Measurements from ENCODE around the gene ZNF780A.
A peak's percentile ranks its signal among the peaks of the same experiment; 100 is the strongest.

The ZNF780A gene

DNA sequence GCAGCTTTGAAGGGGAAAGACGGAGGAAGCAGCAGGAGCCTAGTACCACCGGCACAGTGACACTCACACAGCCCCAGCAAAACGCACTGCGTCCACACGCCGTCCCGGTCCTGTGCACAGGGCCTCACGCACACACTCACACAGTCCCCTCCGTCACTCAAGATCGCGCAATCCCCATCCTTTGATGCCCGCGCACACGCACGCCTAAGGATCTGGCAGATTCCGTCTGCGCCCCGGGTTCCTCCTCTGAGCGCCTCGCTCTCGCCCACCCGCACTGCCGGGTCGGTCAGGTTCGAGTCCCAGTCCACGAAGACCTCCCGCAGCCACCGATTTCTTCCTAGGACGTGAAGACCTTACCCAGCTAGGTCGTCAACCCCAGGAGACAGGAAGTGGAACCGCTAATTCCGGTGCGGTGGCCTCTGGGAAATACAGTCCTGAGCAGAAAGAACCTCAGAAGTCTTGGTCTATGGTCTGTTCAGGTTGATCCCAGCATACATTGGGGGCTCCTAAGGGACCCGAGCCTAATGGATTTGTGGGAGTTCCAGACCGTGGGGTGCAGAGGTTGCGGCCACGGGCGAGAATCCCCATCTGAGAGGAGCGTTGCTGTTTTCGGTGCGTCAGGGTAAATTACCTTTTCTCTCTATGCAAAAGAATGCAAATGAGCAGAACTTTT is 34.8 kb downstream of the ZNF780A start, which contains the start of gene ZNF780B:
ZNF780B (minus strand) TSS at position 400 of the 673 bp plus-strand sequence. CDS start 5,899 bp downstream, outside the sequence.
- H3K36me3 ChIP-seq (ENCODE audit: control insufficient read depth in 1 of 2, insufficient read depth in 2 of 2, low read length in 2 of 2): no peaks in the 10 kb centered on the region
- peak within 1 kb of the TSS; percentile 64 for H3K4me2 ChIP-seq (ENCODE audit: low read length)
- H2BK120ac ChIP-seq (ENCODE audit: insufficient read depth, low read length, poor library complexity): no peak within 1 kb of the TSS
- WGBS (ENCODE audit: extremely low coverage, insufficient coverage, insufficient read length): no CpG with 5 or more reads among the region's 41 CpGs
- H4K8ac ChIP-seq (ENCODE audit: low read depth, low read length): peak within 1 kb of the TSS; percentile 74
- H3K79me2 ChIP-seq (ENCODE audit: control insufficient read depth, insufficient read depth, low read length, poor library complexity): peaks cover 5% of the 10 kb centered on the region
- H3K23ac ChIP-seq (ENCODE audit: low read length): no peak within 1 kb of the TSS
- peak within 1 kb of the TSS; percentile 86 for H3K4me3 ChIP-seq (ENCODE audit: low read depth, low read length)
- peak within 1 kb of the TSS; percentile 52 for H3K14ac ChIP-seq (ENCODE audit: low read length)
- no peaks in the 10 kb centered on the region for H3K27me3 ChIP-seq (ENCODE audit: insufficient read depth, low read length)
- H2BK5ac ChIP-seq (ENCODE audit: low read depth, low read length, poor library complexity): no peak within 1 kb of the TSS
- no peak within 1 kb of the TSS for H2BK12ac ChIP-seq (ENCODE audit: low read length)
- H2AFZ ChIP-seq (ENCODE audit: insufficient read depth, low read length, poor library complexity): peak within 1 kb of the TSS; percentile 94
- H4K12ac ChIP-seq (ENCODE audit: low read depth, low read length): peak within 1 kb of the TSS; percentile 87
- peak in 1 of 2 donors; percentile 48 for DNase-seq
- H2AK5ac ChIP-seq (ENCODE audit: low read length): no peak within 1 kb of the TSS
- H3K27ac ChIP-seq (ENCODE audit: low read depth, low read length): no peak within 1 kb of the TSS
- H3K9me3 ChIP-seq (ENCODE audit: insufficient read depth, low read depth, low read length): no peaks in the 10 kb centered on the region
- H3K79me1 ChIP-seq (ENCODE audit: low read length): peaks cover 5% of the 10 kb centered on the region
- peak within 1 kb of the TSS; percentile 32 for H3K4ac ChIP-seq (ENCODE audit: low read depth, low read length)
- H3K4me1 ChIP-seq (ENCODE audit: control insufficient read depth in 1 of 2, insufficient read depth in 2 of 2, low read length in 2 of 2): peaks cover 2 to 4% of the 10 kb centered on the region in 2 experiments
- peak within 1 kb of the TSS; percentile 45 for H3K18ac ChIP-seq (ENCODE audit: low read length)
- H3K9ac ChIP-seq (ENCODE audit: low read length): peak within 1 kb of the TSS; percentile 28
- H4K91ac ChIP-seq (ENCODE audit: low read depth, low read length): peak within 1 kb of the TSS; percentile 50

DNA sequence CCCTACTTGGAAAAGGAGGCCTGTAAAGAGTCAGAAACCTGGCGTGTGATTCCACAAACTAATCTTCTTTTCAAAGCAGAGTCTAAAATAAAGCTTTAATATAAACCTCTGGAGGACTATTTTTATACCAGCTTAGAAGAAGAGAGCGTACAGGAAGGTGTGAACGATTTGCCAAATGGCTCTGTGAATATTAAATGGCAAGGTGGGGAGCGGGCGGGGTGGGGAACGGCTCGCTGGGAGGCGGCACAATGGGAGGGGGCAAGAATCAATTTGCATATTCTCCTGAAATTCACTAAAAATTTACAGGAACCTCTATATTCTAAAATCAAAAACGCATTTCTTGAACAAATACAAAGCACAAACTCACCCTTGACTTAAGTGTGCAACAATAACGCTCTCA is 35.7 kb downstream of the ZNF780A start:
- no peak overlapping the region for H3K14ac ChIP-seq (ENCODE audit: low read length)
- no peak overlapping the region for H3K4ac ChIP-seq (ENCODE audit: low read depth, low read length)
- H3K36me3 ChIP-seq (ENCODE audit: control insufficient read depth in 1 of 2, insufficient read depth in 2 of 2, low read length in 2 of 2): no peaks in the 10 kb centered on the region
- H3K27ac ChIP-seq (ENCODE audit: low read depth, low read length): no peak overlapping the region
- H3K27me3 ChIP-seq (ENCODE audit: insufficient read depth, low read length): no peaks in the 10 kb centered on the region
- H3K9me3 ChIP-seq (ENCODE audit: insufficient read depth, low read depth, low read length): peaks cover 4% of the 10 kb centered on the region
- H2AK5ac ChIP-seq (ENCODE audit: low read length): no peak overlapping the region
- H3K79me1 ChIP-seq (ENCODE audit: low read length): peaks cover 5% of the 10 kb centered on the region
- peak overlapping the region; percentile 64 for H3K4me2 ChIP-seq (ENCODE audit: low read length)
- peaks cover 5% of the 10 kb centered on the region for H3K79me2 ChIP-seq (ENCODE audit: control insufficient read depth, insufficient read depth, low read length, poor library complexity)
- no peak overlapping the region for H3K18ac ChIP-seq (ENCODE audit: low read length)
- H3K4me1 ChIP-seq (ENCODE audit: control insufficient read depth in 1 of 2, insufficient read depth in 2 of 2, low read length in 2 of 2): peaks cover 2 to 4% of the 10 kb centered on the region in 2 experiments
- no peak overlapping the region for H2BK12ac ChIP-seq (ENCODE audit: low read length)
- no CpG with 5 or more reads among the region's 10 CpGs for WGBS (ENCODE audit: extremely low coverage, insufficient coverage, insufficient read length)
- no peak for DNase-seq
- no peak overlapping the region for H2BK120ac ChIP-seq (ENCODE audit: insufficient read depth, low read length, poor library complexity)
- H3K9ac ChIP-seq (ENCODE audit: low read length): no peak overlapping the region
- H3K4me3 ChIP-seq (ENCODE audit: low read depth, low read length): no peak overlapping the region
- no peak overlapping the region for H4K91ac ChIP-seq (ENCODE audit: low read depth, low read length)
- peak overlapping the region; percentile 94 for H2AFZ ChIP-seq (ENCODE audit: insufficient read depth, low read length, poor library complexity)
- no peak overlapping the region for H4K12ac ChIP-seq (ENCODE audit: low read depth, low read length)
- H3K23ac ChIP-seq (ENCODE audit: low read length): no peak overlapping the region
- H4K8ac ChIP-seq (ENCODE audit: low read depth, low read length): no peak overlapping the region
- no peak overlapping the region for H2BK5ac ChIP-seq (ENCODE audit: low read depth, low read length, poor library complexity)

GRCh38 chr19:40054632-40055031 is 36.1 kb downstream of the ZNF780A start:
- no peak for DNase-seq
- no peak overlapping the region for H4K12ac ChIP-seq (ENCODE audit: low read depth, low read length)
- H3K9ac ChIP-seq (ENCODE audit: low read length): no peak overlapping the region
- no peak overlapping the region for H3K14ac ChIP-seq (ENCODE audit: low read length)
- H2BK120ac ChIP-seq (ENCODE audit: insufficient read depth, low read length, poor library complexity): no peak overlapping the region
- H3K23ac ChIP-seq (ENCODE audit: low read length): no peak overlapping the region
- peaks cover 5% of the 10 kb centered on the region for H3K79me2 ChIP-seq (ENCODE audit: control insufficient read depth, insufficient read depth, low read length, poor library complexity)
- peaks cover 4% of the 10 kb centered on the region for H3K9me3 ChIP-seq (ENCODE audit: insufficient read depth, low read depth, low read length)
- no peak overlapping the region for H3K27ac ChIP-seq (ENCODE audit: low read depth, low read length)
- H3K4ac ChIP-seq (ENCODE audit: low read depth, low read length): no peak overlapping the region
- H3K4me2 ChIP-seq (ENCODE audit: low read length): peak overlapping the region; percentile 33
- no peak overlapping the region for H2BK12ac ChIP-seq (ENCODE audit: low read length)
- H3K18ac ChIP-seq (ENCODE audit: low read length): no peak overlapping the region
- no peak overlapping the region for H4K91ac ChIP-seq (ENCODE audit: low read depth, low read length)
- no peak overlapping the region for H2BK5ac ChIP-seq (ENCODE audit: low read depth, low read length, poor library complexity)
- H3K36me3 ChIP-seq (ENCODE audit: control insufficient read depth in 1 of 2, insufficient read depth in 2 of 2, low read length in 2 of 2): no peaks in the 10 kb centered on the region
- no CpG with 5 or more reads among the region's 9 CpGs for WGBS (ENCODE audit: extremely low coverage, insufficient coverage, insufficient read length)
- H3K4me1 ChIP-seq (ENCODE audit: control insufficient read depth in 1 of 2, insufficient read depth in 2 of 2, low read length in 2 of 2): peaks cover 2 to 4% of the 10 kb centered on the region in 2 experiments
- no peaks in the 10 kb centered on the region for H3K27me3 ChIP-seq (ENCODE audit: insufficient read depth, low read length)
- H2AK5ac ChIP-seq (ENCODE audit: low read length): no peak overlapping the region
- H3K4me3 ChIP-seq (ENCODE audit: low read depth, low read length): no peak overlapping the region
- no peak overlapping the region for H2AFZ ChIP-seq (ENCODE audit: insufficient read depth, low read length, poor library complexity)
- H4K8ac ChIP-seq (ENCODE audit: low read depth, low read length): no peak overlapping the region
- peaks cover 5% of the 10 kb centered on the region for H3K79me1 ChIP-seq (ENCODE audit: low read length)

DNA sequence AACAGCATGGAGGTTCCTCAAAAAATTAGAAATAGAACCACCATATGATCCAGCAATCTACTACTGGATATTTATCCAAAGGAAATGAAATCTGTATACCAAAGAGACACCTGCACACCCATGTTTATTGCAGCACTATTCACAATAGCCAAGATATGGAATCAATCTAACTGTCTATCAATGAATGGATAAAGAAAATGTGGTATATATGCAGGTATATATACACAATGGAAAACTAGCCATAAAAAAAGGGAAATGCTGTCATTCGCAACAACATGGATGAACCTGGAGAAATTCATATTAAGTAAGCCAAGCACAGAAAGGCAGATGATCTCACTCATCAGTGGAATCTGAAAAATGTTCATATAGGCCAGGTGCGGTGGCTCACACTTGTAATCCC is 37.3 kb downstream of the ZNF780A start:
- H3K4me1 ChIP-seq (ENCODE audit: control insufficient read depth in 1 of 2, insufficient read depth in 2 of 2, low read length in 2 of 2): peaks cover 2 to 4% of the 10 kb centered on the region in 2 experiments
- no peak overlapping the region for H3K4me3 ChIP-seq (ENCODE audit: low read depth, low read length)
- H3K23ac ChIP-seq (ENCODE audit: low read length): no peak overlapping the region
- H3K4me2 ChIP-seq (ENCODE audit: low read length): no peak overlapping the region
- H2BK120ac ChIP-seq (ENCODE audit: insufficient read depth, low read length, poor library complexity): no peak overlapping the region
- H3K9me3 ChIP-seq (ENCODE audit: insufficient read depth, low read depth, low read length): peaks cover 4% of the 10 kb centered on the region
- no peak overlapping the region for H2AFZ ChIP-seq (ENCODE audit: insufficient read depth, low read length, poor library complexity)
- peak in 1 of 2 donors; percentile 18 for DNase-seq
- H2BK5ac ChIP-seq (ENCODE audit: low read depth, low read length, poor library complexity): no peak overlapping the region
- H3K18ac ChIP-seq (ENCODE audit: low read length): no peak overlapping the region
- H2AK5ac ChIP-seq (ENCODE audit: low read length): no peak overlapping the region
- no peak overlapping the region for H4K91ac ChIP-seq (ENCODE audit: low read depth, low read length)
- no peak overlapping the region for H3K4ac ChIP-seq (ENCODE audit: low read depth, low read length)
- H2BK12ac ChIP-seq (ENCODE audit: low read length): no peak overlapping the region
- H3K79me2 ChIP-seq (ENCODE audit: control insufficient read depth, insufficient read depth, low read length, poor library complexity): peaks cover 5% of the 10 kb centered on the region
- no peaks in the 10 kb centered on the region for H3K27me3 ChIP-seq (ENCODE audit: insufficient read depth, low read length)
- no peak overlapping the region for H4K12ac ChIP-seq (ENCODE audit: low read depth, low read length)
- H3K79me1 ChIP-seq (ENCODE audit: low read length): peaks cover 5% of the 10 kb centered on the region
- peaks cover 3 to 4% of the 10 kb centered on the region in 2 experiments for H3K36me3 ChIP-seq (ENCODE audit: control insufficient read depth in 1 of 2, insufficient read depth in 2 of 2, low read length in 2 of 2)
- no peak overlapping the region for H4K8ac ChIP-seq (ENCODE audit: low read depth, low read length)
- H3K9ac ChIP-seq (ENCODE audit: low read length): no peak overlapping the region
- H3K14ac ChIP-seq (ENCODE audit: low read length): no peak overlapping the region
- WGBS (ENCODE audit: extremely low coverage, insufficient coverage, insufficient read length): no CpG with 5 or more reads among the region's 2 CpGs
- no peak overlapping the region for H3K27ac ChIP-seq (ENCODE audit: low read depth, low read length)
